Upper lobe of left lung (tissue), 4 donors: ENCODE measurements around the gene FTL.

ENCODE experiments used
- POLR2AphosphoS5 ChIP-seq, 2 donors: sonication (generic); formaldehyde crosslinking; IDR thresholded peaks; one replicate each; pipeline ENCODE4 v1.5.1; 2017; ENCODE audit warnings: antibody characterized with exemption in 2 of 2
- TF ChIP-seq, protein P1 (sequence below), 6 experiments: fragments of 450-650 bp in 4 of 6; fragments of 200-600 bp in 2 of 6; sonication (generic) in 2 of 6; IDR thresholded peaks; one replicate each; pipeline ENCODE4 v1.5.1; 2016 to 2019; ENCODE audit warnings: antibody characterized with exemption in 6 of 6

- TF ChIP-seq, protein P1, sequence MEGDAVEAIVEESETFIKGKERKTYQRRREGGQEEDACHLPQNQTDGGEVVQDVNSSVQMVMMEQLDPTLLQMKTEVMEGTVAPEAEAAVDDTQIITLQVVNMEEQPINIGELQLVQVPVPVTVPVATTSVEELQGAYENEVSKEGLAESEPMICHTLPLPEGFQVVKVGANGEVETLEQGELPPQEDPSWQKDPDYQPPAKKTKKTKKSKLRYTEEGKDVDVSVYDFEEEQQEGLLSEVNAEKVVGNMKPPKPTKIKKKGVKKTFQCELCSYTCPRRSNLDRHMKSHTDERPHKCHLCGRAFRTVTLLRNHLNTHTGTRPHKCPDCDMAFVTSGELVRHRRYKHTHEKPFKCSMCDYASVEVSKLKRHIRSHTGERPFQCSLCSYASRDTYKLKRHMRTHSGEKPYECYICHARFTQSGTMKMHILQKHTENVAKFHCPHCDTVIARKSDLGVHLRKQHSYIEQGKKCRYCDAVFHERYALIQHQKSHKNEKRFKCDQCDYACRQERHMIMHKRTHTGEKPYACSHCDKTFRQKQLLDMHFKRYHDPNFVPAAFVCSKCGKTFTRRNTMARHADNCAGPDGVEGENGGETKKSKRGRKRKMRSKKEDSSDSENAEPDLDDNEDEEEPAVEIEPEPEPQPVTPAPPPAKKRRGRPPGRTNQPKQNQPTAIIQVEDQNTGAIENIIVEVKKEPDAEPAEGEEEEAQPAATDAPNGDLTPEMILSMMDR (IDR thresholded peaks at IDR 0.05) = no peak
- peak in 1 of 2 donors; percentile 37 for TF ChIP-seq POLR2AphosphoS5 (IDR thresholded peaks at IDR 0.05)
Measured at GRCh38 chr19:48915757-48916156, 49.4 kb upstream of the FTL start.
